NT2/D1 (cell line): ENCODE results near the gene NTNG1.
"Not testable (repeated sequence)": the region's sequence is repeated elsewhere in the genome, so short reads cannot be mapped to it uniquely, and the experiment has no call there.

Source experiments
- DNase-seq: peaks from one replicate; pipeline ENCODE4 v3.0.0-alpha.2; 2011; ENCODE audit warnings: low read depth, low spot score
- H3K27me3 ChIP-seq: 2 replicates; pipeline ENCODE4 v1.6.0; 2011; ENCODE audit warnings: mild to moderate bottlenecking; ENCODE audit not compliant: insufficient read length, insufficient read depth
- H3K36me3 ChIP-seq: 2 replicates; pipeline ENCODE4 v1.6.1; 2011; ENCODE audit warnings: mild to moderate bottlenecking, low read length, mixed read lengths; ENCODE audit not compliant: insufficient read depth, insufficient read length
- H3K4me1 ChIP-seq: 2 replicates; pipeline ENCODE4 v1.5.1; 2011; ENCODE audit not compliant: insufficient read depth, insufficient read length
- H3K4me3 ChIP-seq: 2 replicates; pipeline ENCODE4 v1.5.1; 2011; ENCODE audit warnings: low read depth; ENCODE audit not compliant: insufficient read length
- H3K9ac ChIP-seq: 2 replicates; pipeline ENCODE4 v1.6.0; 2011; ENCODE audit warnings: low read depth; ENCODE audit not compliant: insufficient read length
- H3K9me3 ChIP-seq: 2 replicates; pipeline ENCODE4 v1.5.1; 2011; ENCODE audit warnings: mild to moderate bottlenecking, low read length; ENCODE audit not compliant: insufficient read depth
- SUZ12 ChIP-seq: IDR thresholded peaks from 2 replicates; pipeline ENCODE4 v1.6.1; 2011; ENCODE audit not compliant: insufficient read length, insufficient read depth; ENCODE audit errors: extremely low read depth
- YY1 ChIP-seq: IDR thresholded peaks from 2 replicates; pipeline ENCODE4 v1.6.1; 2011; ENCODE audit not compliant: insufficient read length, insufficient read depth
- ZNF274 ChIP-seq: IDR thresholded peaks from 2 replicates; pipeline ENCODE4 v1.6.1; 2011; ENCODE audit warnings: mild to moderate bottlenecking, low read depth, low read length

NTNG1 gene

GRCh38 chr1:107213225-107213624 lies 72.4 kb downstream of the NTNG1 start:
- TF ChIP-seq ZNF274 (no peak), SUZ12 (no peak), YY1 (no peak)
- no peak overlapping the region for H3K9ac ChIP-seq
- H3K36me3 ChIP-seq = no peaks in the 10 kb centered on the region
- DNase-seq = no peak
- no peaks in the 10 kb centered on the region for H3K27me3 ChIP-seq
- no peaks in the 10 kb centered on the region for H3K9me3 ChIP-seq
- no peaks in the 10 kb centered on the region for H3K4me1 ChIP-seq
- H3K4me3 ChIP-seq = no peak overlapping the region

- TF ChIP-seq SUZ12 = no peak
- no peak for TF ChIP-seq YY1
- no peak for TF ChIP-seq ZNF274
- Histone ChIP-seq H3K27me3 (no peaks in the 10 kb centered on the region), H3K36me3 (no peaks in the 10 kb centered on the region), H3K9ac (no peak overlapping the region), H3K4me3 (no peak overlapping the region), H3K9me3 (no peaks in the 10 kb centered on the region), H3K4me1 (no peaks in the 10 kb centered on the region)
- no peak for DNase-seq
Measured at GRCh38 chr1:107220036-107220435, 79.2 kb downstream of the NTNG1 start.

- no peak overlapping the region for H3K4me3 ChIP-seq
- no peak for DNase-seq
- H3K9ac ChIP-seq = no peak overlapping the region
- no peaks in the 10 kb centered on the region for H3K36me3 ChIP-seq
- H3K27me3 ChIP-seq = no peaks in the 10 kb centered on the region
- no peaks in the 10 kb centered on the region for H3K4me1 ChIP-seq
- TF ChIP-seq YY1 = no peak
- TF ChIP-seq SUZ12 = no peak
- TF ChIP-seq ZNF274 = no peak
- H3K9me3 ChIP-seq = peaks cover 8% of the 10 kb centered on the region
Measured at GRCh38 chr1:107225706-107226105, 84.9 kb downstream of the NTNG1 start.

GRCh38 chr1:107228704-107229371 lies 88.0 kb downstream of the NTNG1 start:
- H3K4me3 ChIP-seq = no peak overlapping the region
- TF ChIP-seq ZNF274 (no peak), SUZ12 (no peak), YY1 (no peak)
- H3K27me3 ChIP-seq = no peaks in the 10 kb centered on the region
- H3K9me3 ChIP-seq = peaks cover 8% of the 10 kb centered on the region
- no peak for DNase-seq
- no peak overlapping the region for H3K9ac ChIP-seq
- no peaks in the 10 kb centered on the region for H3K4me1 ChIP-seq
- no peaks in the 10 kb centered on the region for H3K36me3 ChIP-seq

- Histone ChIP-seq H3K4me1 (no peaks in the 10 kb centered on the region), H3K9me3 (peaks cover 8% of the 10 kb centered on the region), H3K27me3 (no peaks in the 10 kb centered on the region), H3K36me3 (no peaks in the 10 kb centered on the region), H3K4me3 (no peak overlapping the region), H3K9ac (no peak overlapping the region)
- no peak for TF ChIP-seq SUZ12
- no peak for TF ChIP-seq ZNF274
- TF ChIP-seq YY1 = no peak
- no peak for DNase-seq
Measured at GRCh38 chr1:107229711-107230110, 88.9 kb downstream of the NTNG1 start.

GRCh38 chr1:107230121-107230520 lies 89.3 kb downstream of the NTNG1 start:
- Histone ChIP-seq H3K9me3 (peaks cover 8% of the 10 kb centered on the region), H3K9ac (no peak overlapping the region), H3K36me3 (no peaks in the 10 kb centered on the region), H3K4me3 (no peak overlapping the region), H3K4me1 (no peaks in the 10 kb centered on the region), H3K27me3 (no peaks in the 10 kb centered on the region)
- no peak for DNase-seq
- no peak for TF ChIP-seq SUZ12
- no peak for TF ChIP-seq ZNF274
- no peak for TF ChIP-seq YY1

GRCh38 chr1:107231291-107231690 lies 90.5 kb downstream of the NTNG1 start:
- Histone ChIP-seq H3K36me3 (no peaks in the 10 kb centered on the region), H3K4me3 (no peak overlapping the region), H3K9me3 (peaks cover 8% of the 10 kb centered on the region), H3K27me3 (no peaks in the 10 kb centered on the region), H3K4me1 (no peaks in the 10 kb centered on the region), H3K9ac (no peak overlapping the region)
- TF ChIP-seq SUZ12 (no peak), YY1 (no peak), ZNF274 (no peak)
- DNase-seq = no peak

GRCh38 chr1:107232426-107232825 lies 91.6 kb downstream of the NTNG1 start:
- H3K4me3 ChIP-seq = no peak overlapping the region
- H3K27me3 ChIP-seq = no peaks in the 10 kb centered on the region
- H3K9me3 ChIP-seq = peaks cover 5% of the 10 kb centered on the region
- H3K36me3 ChIP-seq = no peaks in the 10 kb centered on the region
- TF ChIP-seq SUZ12 = no peak
- TF ChIP-seq ZNF274 = no peak
- TF ChIP-seq YY1 = no peak
- no peak overlapping the region for H3K9ac ChIP-seq
- DNase-seq = no peak
- no peaks in the 10 kb centered on the region for H3K4me1 ChIP-seq

GRCh38 chr1:107236760-107237159 lies 95.9 kb downstream of the NTNG1 start:
- not testable (repeated sequence) for H3K9ac ChIP-seq, H3K36me3 ChIP-seq, H3K9me3 ChIP-seq, H3K4me3 ChIP-seq, H3K27me3 ChIP-seq, H3K4me1 ChIP-seq, DNase-seq
